Mucosa of descending colon (tissue), 3 donors: ENCODE data around the gene CSTF3. TPM values are rescaled to one million over a fixed set of nuclear protein-coding genes. Genes with fewer than 3 reads are reported as not detected.
A peak's percentile ranks its signal among the peaks of the same experiment; 100 is the strongest.
"Not testable (repeated sequence)": the region's sequence is repeated elsewhere in the genome, so short reads cannot be mapped to it uniquely, and the experiment has no call there.

Experiments
- ATAC-seq: fragments of 200-7000 bp; cut with Tn5 transposase; one replicate; pipeline ENCODE4 v1.9.1; 2020; ENCODE audit warnings: mild to moderate bottlenecking, moderate library complexity
- DNase-seq, 3 donors: peaks; one replicate each; pipeline ENCODE4 v3.0.0-alpha.2; 2020
- H3K36me3 ChIP-seq: fragments of 200-600 bp; one replicate; pipeline ENCODE4 v1.8.0; 2021; ENCODE audit warnings: low read depth, mild to moderate bottlenecking
- H3K4me1 ChIP-seq: fragments of 200-600 bp; one replicate; pipeline ENCODE4 v1.8.0; 2021; ENCODE audit warnings: low read depth, mild to moderate bottlenecking
- H3K4me3 ChIP-seq: fragments of 200-600 bp; one replicate; pipeline ENCODE4 v1.8.0; 2021; ENCODE audit warnings: mild to moderate bottlenecking
- H3K9me3 ChIP-seq: fragments of 200-600 bp; one replicate; pipeline ENCODE4 v1.8.0; 2021; ENCODE audit warnings: mild to moderate bottlenecking
- CTCF ChIP-seq: fragments of 200-600 bp; IDR thresholded peaks from one replicate; pipeline ENCODE4 v1.8.0; 2022; ENCODE audit warnings: antibody characterized with exemption, mild to moderate bottlenecking
- intact Hi-C, 2 donors: fragments of 100-400 bp; cut with DNase I in 1 of 2; cut with micrococcal nuclease in 1 of 2; formaldehyde crosslinking; loops; one replicate each; pipeline versions ENCODE4 v1.11.0 to v1.11.1; 2022; cut with DNase I, micrococcal nuclease
- total RNA-seq, 3 donors: library from RNA; stranded (reverse); fragmentation: NEBNext Ultra II Directional in 2 of 3; extraction: Animal tissue kit (Norgen Biotek cat#: 25700) in 2 of 3; gene quantifications; one replicate each; pipeline versions ENCODE4 v1.2.1 to v1.2.4, GENCODE V29; 2021 to 2023
- donor health status: DM: no; HTN: no; CAD: no; lungs with moderate emphysema.
- donor health status: DM: no; HTN: no; CAD: no.
- donor health status: DM: no; HTN: yes; CAD: no.

Gene CSTF3
- total RNA-seq, 3 donors from 2014 or later = 19.2 to 21.9 (median 20.2) TPM

DNA sequence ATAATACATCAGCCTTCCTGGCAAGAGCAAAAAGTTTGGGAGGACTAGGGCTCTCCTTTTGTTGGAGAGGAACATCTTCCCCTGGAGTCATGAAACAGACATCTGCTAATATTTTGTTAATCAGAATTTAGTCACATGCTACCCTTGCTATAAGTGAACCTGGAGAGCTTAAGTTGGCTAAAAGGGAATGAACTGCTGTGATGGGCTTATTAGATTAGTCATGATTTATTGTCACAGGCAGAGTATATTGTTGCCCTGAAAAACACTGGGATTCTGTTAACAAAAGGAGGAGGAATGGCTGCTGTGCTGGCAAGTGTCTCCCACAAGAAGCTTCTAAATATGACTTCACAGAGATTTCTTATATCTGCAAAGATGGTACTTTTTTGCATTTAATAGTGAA, 105.9 kb downstream of the CSTF3 start:
- TF ChIP-seq CTCF = no peak
- no peak overlapping the region for H3K4me3 ChIP-seq
- no peaks in the 10 kb centered on the region for H3K9me3 ChIP-seq
- H3K4me1 ChIP-seq = peaks cover 5% of the 10 kb centered on the region
- intact Hi-C loops = no loop called here
- ATAC-seq (no peak), DNase-seq (no peak)
- H3K36me3 ChIP-seq = no peaks in the 10 kb centered on the region

DNA sequence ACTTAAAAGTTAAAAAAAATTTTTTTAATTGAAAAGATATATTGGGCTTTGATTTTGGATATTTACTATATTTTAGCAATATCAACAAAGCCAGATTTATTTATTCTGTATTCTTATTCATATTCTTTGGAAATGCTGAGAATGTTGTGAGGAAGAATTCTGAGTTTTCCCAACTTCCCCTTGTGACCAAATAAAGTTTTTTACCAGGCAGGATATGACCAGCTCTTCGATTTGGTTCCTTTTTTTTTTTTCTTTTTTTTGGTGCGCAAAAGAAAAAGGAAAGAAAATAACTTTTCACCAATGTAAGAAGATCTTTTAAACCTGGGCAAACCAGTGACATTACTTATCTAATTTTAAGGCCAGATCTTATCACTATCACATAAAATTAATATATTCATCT, 109.0 kb downstream of the CSTF3 start:
- Histone ChIP-seq H3K36me3 (no peaks in the 10 kb centered on the region), H3K4me1 (peaks cover 13% of the 10 kb centered on the region), H3K4me3 (no peak overlapping the region), H3K9me3 (no peaks in the 10 kb centered on the region)
- no peak for TF ChIP-seq CTCF
- DNase-seq (no peak), ATAC-seq (no peak)
- intact Hi-C loops = no loop called here

DNA sequence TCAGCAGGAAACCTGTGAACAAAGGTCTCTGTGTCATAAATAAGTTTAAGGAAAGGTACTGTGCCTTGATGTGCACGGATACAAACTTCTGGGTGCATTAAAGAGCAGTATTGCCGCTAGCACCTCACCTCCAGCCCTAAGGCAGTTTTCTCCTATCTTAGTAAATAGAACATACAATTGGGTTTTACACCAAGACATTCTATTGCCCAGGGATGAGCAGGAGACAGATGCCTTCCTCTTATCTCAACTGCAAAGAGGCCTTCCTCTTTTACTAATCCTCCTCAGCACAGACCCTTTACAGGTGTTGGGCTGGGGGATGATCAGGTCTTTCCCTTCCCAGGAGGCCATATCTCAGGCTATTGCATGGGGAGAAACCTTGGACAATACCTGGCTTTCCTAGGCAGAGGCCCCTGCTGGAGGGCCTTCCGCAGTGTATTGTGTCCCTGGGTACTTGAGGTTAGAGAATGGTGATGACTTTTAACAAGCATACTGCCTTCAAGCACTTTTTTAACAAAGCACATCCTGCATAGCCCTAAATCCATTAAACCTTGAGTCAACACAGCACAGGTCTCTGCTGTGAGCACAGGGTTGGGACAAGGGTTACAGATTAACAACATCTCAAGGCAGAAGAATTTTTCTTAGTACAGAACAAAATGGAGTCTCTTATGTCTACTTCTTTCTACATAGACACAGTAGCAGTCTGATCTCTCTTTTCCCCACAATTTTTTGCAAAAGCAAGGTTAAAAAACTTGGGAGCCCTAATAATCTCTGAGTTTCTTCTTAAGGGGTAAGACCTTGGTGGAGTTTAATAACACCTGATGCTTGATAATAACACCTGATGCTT, 111.5 kb downstream of the CSTF3 start:
- H3K4me3 ChIP-seq, intact Hi-C loops, H3K36me3 ChIP-seq, DNase-seq, H3K9me3 ChIP-seq: not testable (repeated sequence)
- peaks cover 20% of the 10 kb centered on the region for H3K4me1 ChIP-seq
- ATAC-seq = peak; percentile 64

GRCh38 chr11:33048701-33049100, 112.6 kb downstream of the CSTF3 start:
- ATAC-seq = peak; percentile 48
- intact Hi-C loops, H3K4me3 ChIP-seq, DNase-seq, H3K36me3 ChIP-seq, H3K9me3 ChIP-seq: not testable (repeated sequence)
- H3K4me1 ChIP-seq = peaks cover 20% of the 10 kb centered on the region

GRCh38 chr11:33045551-33046255, 115.6 kb downstream of the CSTF3 start:
- no peak for TF ChIP-seq CTCF
- peak; percentile 66 to 86 (median 83) for DNase-seq
- H3K4me1 ChIP-seq = peaks cover 20% of the 10 kb centered on the region
- no peaks in the 10 kb centered on the region for H3K36me3 ChIP-seq
- intact Hi-C loops = no loop called here
- ATAC-seq = peak; percentile 76
- no peaks in the 10 kb centered on the region for H3K9me3 ChIP-seq
- H3K4me3 ChIP-seq = no peak overlapping the region

DNA sequence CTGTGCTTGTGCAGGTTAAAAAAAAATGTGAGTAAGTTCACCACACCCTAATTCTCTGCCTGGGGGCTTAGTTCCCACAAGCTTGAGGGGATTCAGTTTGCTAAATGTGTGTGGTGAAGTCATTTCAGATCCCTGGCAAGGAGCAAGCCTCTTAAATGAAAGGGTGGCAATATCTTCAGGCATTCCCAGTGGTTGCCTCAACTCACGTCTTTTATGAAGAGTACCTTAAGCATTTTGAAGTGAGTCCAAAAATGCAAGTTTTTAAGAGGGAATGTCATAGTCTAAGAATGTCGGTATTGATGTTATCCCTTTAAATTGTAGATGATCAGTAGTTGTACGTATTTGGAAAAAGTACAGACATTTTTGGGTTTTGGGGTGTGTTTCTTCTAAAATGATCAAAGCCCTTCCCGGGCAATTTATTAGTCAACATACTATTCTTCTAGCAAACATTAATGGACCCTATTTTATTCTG, 117.0 kb downstream of the CSTF3 start:
- no peak for DNase-seq
- Histone ChIP-seq H3K9me3 (no peaks in the 10 kb centered on the region), H3K4me1 (peaks cover 13% of the 10 kb centered on the region), H3K4me3 (no peak overlapping the region), H3K36me3 (no peaks in the 10 kb centered on the region)
- TF ChIP-seq CTCF = no peak
- no peak for ATAC-seq
- intact Hi-C loops = no loop called here
